ENCODE results near the gene FAM131C.
A peak's percentile ranks its signal among the peaks of the same experiment; 100 is the strongest.
"Not testable (repeated sequence)": the region's sequence is repeated elsewhere in the genome, so short reads cannot be mapped to it uniquely, and the experiment has no call there.

Gene FAM131C

GRCh38 chr1:16107039-16107438, 33.6 kb upstream of the FAM131C start:
- DNase-seq (ENCODE audit: extremely low read depth in 1 of 2, low read depth in 1 of 2) = not testable (repeated sequence)

GRCh38 chr1:16101623-16102022, 28.2 kb upstream of the FAM131C start:
- DNase-seq (ENCODE audit: extremely low read depth in 1 of 2, low read depth in 1 of 2) = no peak

DNA sequence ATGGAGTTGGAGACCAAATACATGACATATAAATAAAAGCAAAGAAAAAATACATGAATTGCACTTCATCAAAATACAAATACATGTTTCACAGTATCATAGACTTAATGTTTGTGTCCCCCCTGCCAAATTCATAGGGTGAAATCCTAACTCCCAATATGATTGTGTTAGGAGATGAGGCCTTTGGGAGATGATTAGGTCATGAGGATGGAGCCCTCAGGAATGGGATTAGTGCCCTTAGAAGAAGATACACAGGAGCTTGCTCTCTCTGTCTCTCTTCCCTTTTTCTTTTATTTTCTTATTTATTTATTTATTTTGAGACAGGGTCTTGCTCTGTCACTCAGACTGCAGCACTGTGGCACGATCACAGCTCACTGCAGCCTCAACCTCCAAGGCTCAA, 26.0 kb upstream of the FAM131C start:
- DNase-seq (ENCODE audit: extremely low read depth in 1 of 2, low read depth in 1 of 2) = no peak

DNA sequence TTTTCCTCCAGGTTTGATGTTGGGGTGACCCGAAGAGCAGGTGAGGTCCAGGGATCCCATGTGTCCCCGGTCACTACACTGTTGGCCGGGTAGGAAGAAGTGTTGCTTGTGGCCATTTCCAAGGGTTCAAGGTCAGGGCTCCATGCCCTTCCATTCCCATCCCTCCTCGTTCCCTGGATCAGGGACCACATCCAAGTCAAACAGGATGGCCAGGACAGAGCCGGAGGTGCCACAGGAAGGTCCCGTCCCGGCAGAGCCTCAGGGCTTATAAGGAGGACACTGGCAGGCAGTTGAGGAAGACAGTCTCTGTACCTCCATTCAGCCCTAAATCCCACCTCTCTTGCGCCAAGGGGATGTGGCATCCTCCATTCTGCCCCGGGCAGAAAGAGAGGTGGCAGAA, 22.0 kb upstream of the FAM131C start:
- DNase-seq (ENCODE audit: extremely low read depth in 1 of 2, low read depth in 1 of 2) = no peak

DNA sequence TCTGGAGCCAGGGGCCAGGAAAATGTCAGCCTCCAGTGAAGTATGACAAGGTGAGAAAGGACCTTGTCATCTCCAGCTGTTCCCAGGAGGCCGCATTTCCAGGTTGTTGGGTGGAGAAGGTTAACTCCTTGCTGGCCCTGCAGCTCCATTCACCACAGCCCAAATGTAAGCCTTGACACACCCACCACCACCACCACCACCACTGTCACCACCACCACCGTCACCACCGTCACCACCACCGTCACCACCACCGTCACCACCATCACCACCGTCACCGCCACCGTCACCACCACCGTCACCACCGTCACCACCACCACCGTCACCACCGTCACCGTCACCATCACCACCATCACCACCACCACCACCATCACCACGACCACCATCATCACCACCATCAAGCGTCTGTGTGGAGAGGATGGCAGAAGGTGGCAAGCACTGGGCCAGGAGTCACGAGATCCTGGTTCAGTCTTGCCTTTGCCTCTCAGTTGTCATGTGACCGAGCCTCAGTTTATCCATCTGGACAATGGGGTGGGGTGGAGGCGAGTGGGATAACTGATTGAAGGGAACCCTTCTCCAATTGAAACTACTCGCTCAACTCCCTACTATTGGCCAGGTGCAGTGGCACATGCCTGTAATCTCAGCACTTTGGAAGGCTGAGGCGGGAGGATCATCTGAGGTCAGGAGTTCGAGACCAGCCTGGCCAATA, 21.2 kb upstream of the FAM131C start:
- DNase-seq (ENCODE audit: extremely low read depth in 1 of 2, low read depth in 1 of 2) = no peak

- DNase-seq (ENCODE audit: extremely low read depth in 1 of 2, low read depth in 1 of 2) = no peak
These were observed 20.2 kb upstream of the FAM131C start for GRCh38 chr1:16093611-16094010.

DNA sequence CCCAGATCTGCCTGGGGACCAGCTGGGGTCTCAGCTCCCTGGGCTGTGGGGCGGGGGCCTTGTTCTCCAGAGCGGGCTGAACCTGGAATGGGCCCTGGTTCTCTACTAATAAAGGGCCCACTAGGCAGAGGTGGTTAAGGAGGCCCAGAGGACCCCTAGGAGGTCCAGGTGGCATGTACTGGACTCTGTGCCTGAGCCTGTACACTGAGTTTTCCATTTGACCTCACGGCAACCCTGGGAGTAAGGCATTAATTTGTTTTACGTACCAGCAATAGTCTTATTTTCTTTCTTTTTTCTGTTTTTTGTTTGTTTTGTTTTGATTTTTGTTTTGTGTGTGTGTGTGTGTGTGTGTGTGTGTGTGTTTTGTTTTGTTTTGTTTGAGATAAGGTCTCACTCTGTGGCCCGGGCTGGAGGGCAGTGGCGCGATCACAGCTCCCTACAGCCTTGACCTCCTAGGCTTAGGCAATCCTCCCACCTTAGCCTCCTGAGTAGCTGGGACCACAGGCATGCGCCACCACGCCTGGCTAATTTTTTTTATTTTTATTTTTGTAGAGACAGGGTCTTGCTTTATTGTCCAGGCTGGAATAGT, 19.6 kb upstream of the FAM131C start:
- no peak for DNase-seq (ENCODE audit: extremely low read depth in 1 of 2, low read depth in 1 of 2)

GRCh38 chr1:16092097-16092922, 18.9 kb upstream of the FAM131C start:
- DNase-seq (ENCODE audit: extremely low read depth in 1 of 2, low read depth in 1 of 2) = no peak

DNA sequence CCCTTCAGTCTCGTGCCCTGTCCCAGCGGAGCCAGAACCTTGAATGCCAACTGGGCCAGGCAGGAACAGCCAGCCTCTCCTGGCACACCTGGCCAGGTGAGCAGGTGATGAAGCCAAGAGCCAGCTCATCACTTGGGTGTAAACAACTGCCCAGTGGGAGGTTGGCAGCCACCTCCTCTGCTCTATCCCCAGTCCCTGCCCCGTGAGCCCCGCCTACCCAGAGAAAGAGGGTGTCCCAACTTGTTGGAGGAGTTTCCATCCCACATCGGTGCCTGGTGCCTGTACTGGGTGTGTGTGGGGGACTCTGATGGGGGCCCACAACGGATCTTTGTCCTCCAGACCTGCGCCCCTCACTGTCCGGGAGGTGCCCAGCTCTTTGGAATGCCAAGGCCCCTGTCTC, 17.8 kb upstream of the FAM131C start:
- DNase-seq (ENCODE audit: extremely low read depth in 1 of 2, low read depth in 1 of 2) = no peak

DNA sequence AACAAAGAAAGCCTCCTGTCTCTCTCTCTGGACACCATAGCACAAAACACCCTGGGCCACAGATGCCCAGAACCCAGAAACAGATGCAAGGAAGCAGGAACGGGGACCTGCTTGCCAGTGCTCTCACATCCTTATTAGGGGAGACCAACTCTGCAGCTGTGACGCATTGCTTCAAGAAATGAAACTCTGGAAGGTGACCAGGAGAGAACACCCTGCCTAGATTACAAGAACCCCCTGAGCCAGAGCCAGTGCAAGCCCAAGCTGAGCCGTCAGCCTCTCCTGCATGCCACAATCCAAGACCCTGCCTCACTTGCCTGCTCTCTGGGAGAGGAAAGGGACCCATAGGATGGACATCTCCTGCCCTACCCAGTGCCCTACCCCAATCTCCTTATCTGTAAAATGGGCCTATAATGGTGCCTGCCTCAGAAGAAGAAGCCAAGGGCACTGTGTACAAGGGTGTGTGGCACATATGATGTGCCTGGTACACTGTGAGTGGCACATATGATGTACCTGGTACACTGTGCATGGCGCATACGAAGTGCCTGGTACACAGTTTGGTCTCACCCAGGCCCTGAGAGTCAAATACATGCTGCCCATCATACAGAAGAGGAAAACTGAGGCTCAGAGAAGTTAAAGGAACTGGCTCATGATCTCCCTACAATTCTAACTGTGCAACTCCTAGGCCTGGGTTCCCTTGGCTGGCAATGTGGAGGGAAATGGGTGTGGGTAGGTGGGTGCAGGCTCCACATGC, 16.8 kb upstream of the FAM131C start:
- no peak for DNase-seq (ENCODE audit: extremely low read depth in 1 of 2, low read depth in 1 of 2)

DNA sequence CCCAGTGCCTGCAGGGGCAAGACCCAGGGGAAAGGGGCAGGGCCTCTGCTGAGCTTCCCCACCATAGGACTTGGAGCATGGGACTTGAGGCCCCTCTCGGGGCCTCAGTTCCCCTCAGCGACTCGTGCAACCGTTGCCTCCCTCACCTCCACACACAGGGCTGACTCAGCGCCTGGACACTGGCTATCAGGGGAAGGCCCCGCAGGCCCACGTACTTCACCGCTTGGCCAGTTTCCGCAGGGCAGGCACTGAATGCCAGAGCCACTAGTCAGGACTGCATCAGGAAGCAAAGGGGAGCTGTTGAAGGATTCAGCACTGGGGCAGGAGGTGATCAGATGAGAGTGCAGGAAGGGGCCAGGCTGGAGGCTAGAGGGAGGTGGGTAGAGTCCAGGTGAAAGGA, 15.5 kb upstream of the FAM131C start:
- no peak for DNase-seq (ENCODE audit: extremely low read depth in 1 of 2, low read depth in 1 of 2)

DNA sequence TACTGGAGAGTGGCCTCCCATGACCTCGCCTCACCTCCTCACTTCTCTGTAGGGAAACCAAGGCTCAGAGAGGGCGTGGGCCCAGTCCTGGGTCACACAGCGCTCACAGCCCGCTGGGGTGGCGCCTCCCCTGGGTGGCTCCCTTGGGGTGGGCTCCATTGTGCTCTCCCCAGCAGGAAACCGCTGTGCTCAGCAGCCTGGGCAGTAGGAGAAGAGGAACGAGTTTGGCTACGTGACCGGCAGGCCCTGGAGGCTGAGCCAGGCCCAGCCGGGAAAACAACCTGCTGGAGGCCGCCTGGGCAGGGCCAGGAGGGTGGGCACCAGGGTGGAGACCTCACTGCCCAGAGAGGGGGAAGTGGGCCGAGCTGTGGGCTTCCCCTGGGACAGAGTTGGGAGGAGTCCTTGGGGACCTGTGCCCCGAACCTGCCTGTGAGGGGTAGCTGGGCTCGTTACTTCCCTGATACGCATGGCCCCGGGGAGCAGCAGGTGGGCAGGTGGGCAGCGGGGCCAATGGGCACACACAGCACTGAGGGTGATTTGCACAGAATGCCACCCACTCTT, 15.0 kb upstream of the FAM131C start:
- DNase-seq (ENCODE audit: extremely low read depth in 1 of 2, low read depth in 1 of 2) = no peak

GRCh38 chr1:16087733-16088132, 14.3 kb upstream of the FAM131C start:
- DNase-seq (ENCODE audit: extremely low read depth in 1 of 2, low read depth in 1 of 2) = no peak

DNA sequence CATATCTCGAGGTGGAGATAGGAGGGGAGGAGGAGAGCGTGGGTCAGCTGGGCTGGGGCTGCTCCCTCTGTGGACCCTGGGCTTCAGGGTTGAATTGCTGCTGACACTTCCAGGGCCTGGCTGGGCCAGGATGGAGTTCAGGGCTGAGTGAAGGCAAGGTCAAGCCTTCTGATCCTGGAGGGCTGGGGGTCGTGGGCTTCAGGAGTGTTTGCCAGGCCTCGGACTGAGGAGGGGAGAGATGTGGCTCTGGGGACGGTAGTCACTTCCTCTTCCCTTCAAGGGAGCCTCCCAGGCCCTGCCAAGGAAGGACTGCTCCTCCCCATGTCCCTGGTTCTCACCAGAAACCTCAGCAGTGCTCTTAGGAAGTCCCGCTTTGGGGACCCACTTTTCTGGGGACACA, 12.1 kb upstream of the FAM131C start:
- DNase-seq (ENCODE audit: extremely low read depth in 1 of 2, low read depth in 1 of 2) = no peak

- DNase-seq (ENCODE audit: extremely low read depth in 1 of 2, low read depth in 1 of 2) = no peak
These were observed 10.0 kb upstream of the FAM131C start for GRCh38 chr1:16083486-16083885.

DNA sequence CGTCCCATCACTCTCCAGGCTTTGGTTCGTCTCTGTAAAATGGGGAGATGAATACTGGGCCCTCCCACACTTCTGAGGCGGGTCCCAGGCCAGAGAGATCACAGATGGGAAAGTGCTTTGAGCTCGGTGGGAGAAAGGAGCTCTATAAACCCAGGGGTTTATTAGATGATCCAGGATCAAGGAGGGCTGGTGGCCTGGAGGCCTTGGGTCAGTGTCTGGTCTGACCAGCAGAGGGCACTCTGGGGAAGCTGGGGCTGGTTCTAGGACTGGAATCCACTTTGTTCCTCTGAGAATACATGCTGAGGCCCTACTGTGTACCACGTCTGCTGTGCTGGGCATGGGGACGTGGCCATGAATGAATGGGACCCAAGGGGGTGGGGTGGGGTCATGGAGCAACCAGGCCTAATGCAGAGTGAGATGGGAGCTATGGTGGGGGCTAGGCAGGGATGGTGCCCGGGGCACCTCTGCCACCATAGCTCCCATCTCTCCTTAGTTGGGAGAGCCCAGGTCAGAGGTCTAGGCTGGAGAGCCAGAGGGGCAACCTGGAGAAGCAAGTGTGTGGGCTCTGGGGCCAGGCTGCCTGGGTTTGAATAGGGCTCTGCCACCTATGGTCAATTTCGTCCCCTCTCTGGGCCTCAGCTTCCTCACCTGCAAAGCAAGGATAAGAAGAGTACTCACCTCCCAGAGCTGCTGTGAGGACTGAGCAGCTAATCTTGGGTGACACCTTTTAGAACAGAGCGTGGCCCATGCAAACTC, 9.0 kb upstream of the FAM131C start:
- DNase-seq (ENCODE audit: extremely low read depth in 1 of 2, low read depth in 1 of 2) = peak in 1 of 2 donors; percentile 43

DNA sequence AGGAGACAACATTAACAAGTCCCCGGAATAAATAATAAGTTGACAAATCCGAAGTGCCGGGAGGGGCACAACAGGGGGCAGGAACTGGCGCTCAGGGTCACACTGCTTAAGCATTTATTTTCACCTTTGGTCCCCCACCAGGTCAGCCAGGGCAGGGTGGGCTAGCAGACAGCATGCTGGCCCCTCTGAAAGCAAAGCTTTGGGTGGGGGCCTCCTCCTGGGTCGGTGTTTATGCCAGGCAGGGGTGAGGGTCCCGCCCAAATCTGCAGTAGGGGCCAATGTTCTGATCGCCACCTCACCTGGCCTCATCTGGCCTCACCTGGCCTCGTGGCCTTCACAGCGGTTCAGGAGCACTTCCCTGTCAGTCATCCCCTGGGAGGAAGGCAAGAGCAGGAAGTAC, 8.2 kb upstream of the FAM131C start:
- DNase-seq (ENCODE audit: extremely low read depth in 1 of 2, low read depth in 1 of 2) = no peak

GRCh38 chr1:16080422-16081150, 7.1 kb upstream of the FAM131C start:
- DNase-seq (ENCODE audit: extremely low read depth in 1 of 2, low read depth in 1 of 2) = no peak

GRCh38 chr1:16078925-16079656, 5.6 kb upstream of the FAM131C start:
- DNase-seq (ENCODE audit: extremely low read depth in 1 of 2, low read depth in 1 of 2) = peak; percentile 36 to 56
